ENCODE data around the gene ARHGAP4.

Gene ARHGAP4

GRCh38 chrX:153966283-153966688 lies 40.2 kb upstream of the ARHGAP4 start:
- no peak for DNase-seq
- H3K27ac ChIP-seq, result no peak overlapping the region

DNA sequence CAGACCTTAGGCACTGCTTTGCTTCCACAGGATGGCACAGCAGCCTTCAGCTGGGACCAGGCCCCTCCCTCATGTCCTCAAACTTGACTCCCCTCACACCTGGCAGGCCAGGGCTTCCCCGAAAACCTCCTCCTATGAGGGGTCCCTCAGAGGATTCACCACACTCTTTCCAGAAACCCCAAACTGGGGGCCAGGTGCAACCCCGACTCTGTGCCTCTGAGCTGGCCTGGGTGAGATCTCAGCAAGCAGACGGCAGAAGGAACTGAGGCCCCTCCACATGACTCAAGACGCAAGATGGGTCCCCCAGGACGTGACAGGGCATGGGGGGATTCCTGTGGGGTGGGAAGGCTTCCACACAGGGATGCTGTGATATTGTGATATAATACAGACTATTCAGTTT lies 39.3 kb upstream of the ARHGAP4 start:
- Histone ChIP-seq H3K36me3 (peaks cover 90% of the 10 kb centered on the region), H3K27ac (no peak overlapping the region), H3K27me3 (ENCODE audit: insufficient read depth, low read depth, severe bottlenecking) (peaks cover 23% of the 10 kb centered on the region), H3K4me3 (ENCODE audit: low read depth, low read length) (no peak overlapping the region), H3K9me3 (ENCODE audit: severe bottlenecking) (no peaks in the 10 kb centered on the region)
- no peak for DNase-seq
- TF ChIP-seq, protein P1, sequence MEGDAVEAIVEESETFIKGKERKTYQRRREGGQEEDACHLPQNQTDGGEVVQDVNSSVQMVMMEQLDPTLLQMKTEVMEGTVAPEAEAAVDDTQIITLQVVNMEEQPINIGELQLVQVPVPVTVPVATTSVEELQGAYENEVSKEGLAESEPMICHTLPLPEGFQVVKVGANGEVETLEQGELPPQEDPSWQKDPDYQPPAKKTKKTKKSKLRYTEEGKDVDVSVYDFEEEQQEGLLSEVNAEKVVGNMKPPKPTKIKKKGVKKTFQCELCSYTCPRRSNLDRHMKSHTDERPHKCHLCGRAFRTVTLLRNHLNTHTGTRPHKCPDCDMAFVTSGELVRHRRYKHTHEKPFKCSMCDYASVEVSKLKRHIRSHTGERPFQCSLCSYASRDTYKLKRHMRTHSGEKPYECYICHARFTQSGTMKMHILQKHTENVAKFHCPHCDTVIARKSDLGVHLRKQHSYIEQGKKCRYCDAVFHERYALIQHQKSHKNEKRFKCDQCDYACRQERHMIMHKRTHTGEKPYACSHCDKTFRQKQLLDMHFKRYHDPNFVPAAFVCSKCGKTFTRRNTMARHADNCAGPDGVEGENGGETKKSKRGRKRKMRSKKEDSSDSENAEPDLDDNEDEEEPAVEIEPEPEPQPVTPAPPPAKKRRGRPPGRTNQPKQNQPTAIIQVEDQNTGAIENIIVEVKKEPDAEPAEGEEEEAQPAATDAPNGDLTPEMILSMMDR (IDR thresholded peaks at IDR 0.05; ENCODE audit: low read depth, low read length), result no peak

More at GRCh38 chrX:153966283-153966688, 40.2 kb upstream of the ARHGAP4 start:
- H3K4me3 ChIP-seq (ENCODE audit: low read depth, low read length), result no peak overlapping the region
- TF ChIP-seq, protein P1 (IDR thresholded peaks at IDR 0.05; ENCODE audit: low read depth, low read length), result no peak
- H3K9me3 ChIP-seq (ENCODE audit: severe bottlenecking), result no peaks in the 10 kb centered on the region
- H3K36me3 ChIP-seq, result peaks cover 89% of the 10 kb centered on the region
- peaks cover 23% of the 10 kb centered on the region for H3K27me3 ChIP-seq (ENCODE audit: insufficient read depth, low read depth, severe bottlenecking)

DNA sequence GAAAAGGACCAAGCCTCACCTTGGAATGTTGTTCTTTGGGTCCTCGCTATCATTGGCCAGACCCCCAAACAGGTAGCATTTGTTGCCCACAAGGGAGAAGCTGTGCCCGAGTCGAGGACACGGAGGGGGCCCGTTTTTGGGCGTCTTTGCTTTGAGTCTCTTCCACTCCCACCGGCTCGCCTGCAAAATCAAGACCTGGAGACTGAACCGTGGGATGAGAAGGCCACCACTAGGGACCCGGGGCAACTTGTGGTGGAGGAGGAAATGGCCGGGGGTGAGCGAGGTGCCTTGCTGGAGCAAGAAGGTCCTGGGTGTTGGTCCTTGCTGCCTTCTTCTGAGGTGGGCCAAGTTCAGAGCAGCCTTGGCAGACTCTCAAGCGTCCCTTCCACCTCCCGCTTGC lies 38.0 kb upstream of the ARHGAP4 start:
- TF ChIP-seq, protein P1 (IDR thresholded peaks at IDR 0.05; ENCODE audit: low read depth, low read length), result no peak
- peaks cover 22% of the 10 kb centered on the region for H3K27me3 ChIP-seq (ENCODE audit: insufficient read depth, low read depth, severe bottlenecking)
- no peaks in the 10 kb centered on the region for H3K9me3 ChIP-seq (ENCODE audit: severe bottlenecking)
- peaks cover 95% of the 10 kb centered on the region for H3K36me3 ChIP-seq
- no peak for DNase-seq
- H3K27ac ChIP-seq, result no peak overlapping the region
- H3K4me3 ChIP-seq (ENCODE audit: low read depth, low read length), result no peak overlapping the region

- Histone ChIP-seq H3K27me3 (ENCODE audit: insufficient read depth, low read depth, severe bottlenecking) (peaks cover 27% of the 10 kb centered on the region), H3K9me3 (ENCODE audit: severe bottlenecking) (no peaks in the 10 kb centered on the region), H3K27ac (no peak overlapping the region), H3K4me3 (ENCODE audit: low read depth, low read length) (no peak overlapping the region), H3K36me3 (peaks cover 95% of the 10 kb centered on the region)
- TF ChIP-seq, protein P1 (IDR thresholded peaks at IDR 0.05; ENCODE audit: low read depth, low read length), result no peak
- DNase-seq, result no peak
Measured at GRCh38 chrX:153963546-153963945, 37.5 kb upstream of the ARHGAP4 start.

DNA sequence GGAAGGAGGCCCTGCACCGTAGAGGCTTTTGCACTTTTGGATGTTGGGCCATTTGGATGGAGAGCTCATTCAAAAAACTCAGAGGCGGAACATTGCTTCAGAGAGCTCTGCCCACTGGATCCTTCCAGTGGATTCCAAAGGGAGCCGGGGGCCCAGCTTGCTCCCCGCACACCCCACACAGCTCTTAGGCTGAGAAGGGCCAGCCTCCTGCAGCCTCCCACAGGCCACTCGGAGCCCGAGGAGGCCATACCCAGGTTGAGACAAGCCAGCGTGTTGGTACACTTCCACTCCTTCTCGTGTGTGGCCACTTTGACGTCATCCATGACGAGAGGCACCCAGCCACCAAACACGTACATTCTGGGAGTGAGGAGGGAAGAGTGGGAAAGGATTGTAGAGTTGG lies 35.2 kb upstream of the ARHGAP4 start:
- Histone ChIP-seq H3K4me3 (ENCODE audit: low read depth, low read length) (no peak overlapping the region), H3K36me3 (peaks cover 97% of the 10 kb centered on the region), H3K27me3 (ENCODE audit: insufficient read depth, low read depth, severe bottlenecking) (peaks cover 48% of the 10 kb centered on the region), H3K9me3 (ENCODE audit: severe bottlenecking) (no peaks in the 10 kb centered on the region), H3K27ac (no peak overlapping the region)
- TF ChIP-seq, protein P1 (IDR thresholded peaks at IDR 0.05; ENCODE audit: low read depth, low read length), result no peak
- DNase-seq, result no peak

GRCh38 chrX:153960786-153961185 lies 34.7 kb upstream of the ARHGAP4 start:
- no peaks in the 10 kb centered on the region for H3K9me3 ChIP-seq (ENCODE audit: severe bottlenecking)
- H3K27ac ChIP-seq, result no peak overlapping the region
- no peak overlapping the region for H3K4me3 ChIP-seq (ENCODE audit: low read depth, low read length)
- DNase-seq, result no peak
- peaks cover 48% of the 10 kb centered on the region for H3K27me3 ChIP-seq (ENCODE audit: insufficient read depth, low read depth, severe bottlenecking)
- H3K36me3 ChIP-seq, result peaks cover 100% of the 10 kb centered on the region
- TF ChIP-seq, protein P1 (IDR thresholded peaks at IDR 0.05; ENCODE audit: low read depth, low read length), result no peak
